Measurements from ENCODE around the gene HYDIN.

DNA sequence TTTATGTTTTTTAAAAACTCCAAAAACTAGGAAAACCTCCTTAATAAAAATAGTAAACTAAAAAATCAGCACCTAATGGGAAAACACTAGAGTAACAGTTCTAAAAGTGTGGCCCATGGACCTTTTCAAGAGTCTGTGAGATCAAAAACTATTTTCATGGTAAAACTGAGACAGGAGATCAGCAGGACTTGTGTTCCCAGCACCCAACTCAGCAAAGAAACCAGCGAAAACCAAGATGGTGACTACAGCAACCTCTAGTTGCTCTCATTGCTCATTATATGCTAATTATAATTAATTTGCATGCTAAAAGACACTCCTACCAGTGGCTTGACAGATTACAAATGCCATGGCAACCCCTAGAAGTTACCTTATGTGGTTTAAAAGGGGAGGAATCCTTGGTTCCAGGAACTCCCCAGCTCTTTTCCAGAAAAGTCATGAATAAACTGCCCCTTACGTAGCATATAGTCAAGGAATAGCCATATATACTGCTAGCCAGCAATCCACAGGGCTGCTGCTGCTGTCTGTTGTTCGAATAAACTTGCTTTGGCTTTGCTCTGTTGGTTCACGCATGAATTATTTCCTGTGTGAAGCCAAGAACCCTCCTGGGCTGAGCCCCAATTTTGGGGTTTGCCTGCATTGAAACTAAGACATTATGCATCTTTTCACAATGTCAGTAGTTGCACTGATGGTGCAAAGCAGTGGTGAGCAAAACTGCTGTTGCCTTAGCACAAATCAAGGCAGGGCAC, 46.2 kb upstream of the HYDIN start:
- TF ChIP-seq, protein P1, sequence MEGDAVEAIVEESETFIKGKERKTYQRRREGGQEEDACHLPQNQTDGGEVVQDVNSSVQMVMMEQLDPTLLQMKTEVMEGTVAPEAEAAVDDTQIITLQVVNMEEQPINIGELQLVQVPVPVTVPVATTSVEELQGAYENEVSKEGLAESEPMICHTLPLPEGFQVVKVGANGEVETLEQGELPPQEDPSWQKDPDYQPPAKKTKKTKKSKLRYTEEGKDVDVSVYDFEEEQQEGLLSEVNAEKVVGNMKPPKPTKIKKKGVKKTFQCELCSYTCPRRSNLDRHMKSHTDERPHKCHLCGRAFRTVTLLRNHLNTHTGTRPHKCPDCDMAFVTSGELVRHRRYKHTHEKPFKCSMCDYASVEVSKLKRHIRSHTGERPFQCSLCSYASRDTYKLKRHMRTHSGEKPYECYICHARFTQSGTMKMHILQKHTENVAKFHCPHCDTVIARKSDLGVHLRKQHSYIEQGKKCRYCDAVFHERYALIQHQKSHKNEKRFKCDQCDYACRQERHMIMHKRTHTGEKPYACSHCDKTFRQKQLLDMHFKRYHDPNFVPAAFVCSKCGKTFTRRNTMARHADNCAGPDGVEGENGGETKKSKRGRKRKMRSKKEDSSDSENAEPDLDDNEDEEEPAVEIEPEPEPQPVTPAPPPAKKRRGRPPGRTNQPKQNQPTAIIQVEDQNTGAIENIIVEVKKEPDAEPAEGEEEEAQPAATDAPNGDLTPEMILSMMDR (conservative IDR thresholded peaks at IDR 0.05; ENCODE audit: low read depth in 2 of 2) = no peak
- TF ChIP-seq NANOG (IDR thresholded peaks at IDR 0.05; ENCODE audit: borderline replicate concordance) = no peak
- no peak for TF ChIP-seq EZH2 (IDR thresholded peaks at IDR 0.05; ENCODE audit: low read depth, unreplicated experiment)
- TF ChIP-seq, protein P2, sequence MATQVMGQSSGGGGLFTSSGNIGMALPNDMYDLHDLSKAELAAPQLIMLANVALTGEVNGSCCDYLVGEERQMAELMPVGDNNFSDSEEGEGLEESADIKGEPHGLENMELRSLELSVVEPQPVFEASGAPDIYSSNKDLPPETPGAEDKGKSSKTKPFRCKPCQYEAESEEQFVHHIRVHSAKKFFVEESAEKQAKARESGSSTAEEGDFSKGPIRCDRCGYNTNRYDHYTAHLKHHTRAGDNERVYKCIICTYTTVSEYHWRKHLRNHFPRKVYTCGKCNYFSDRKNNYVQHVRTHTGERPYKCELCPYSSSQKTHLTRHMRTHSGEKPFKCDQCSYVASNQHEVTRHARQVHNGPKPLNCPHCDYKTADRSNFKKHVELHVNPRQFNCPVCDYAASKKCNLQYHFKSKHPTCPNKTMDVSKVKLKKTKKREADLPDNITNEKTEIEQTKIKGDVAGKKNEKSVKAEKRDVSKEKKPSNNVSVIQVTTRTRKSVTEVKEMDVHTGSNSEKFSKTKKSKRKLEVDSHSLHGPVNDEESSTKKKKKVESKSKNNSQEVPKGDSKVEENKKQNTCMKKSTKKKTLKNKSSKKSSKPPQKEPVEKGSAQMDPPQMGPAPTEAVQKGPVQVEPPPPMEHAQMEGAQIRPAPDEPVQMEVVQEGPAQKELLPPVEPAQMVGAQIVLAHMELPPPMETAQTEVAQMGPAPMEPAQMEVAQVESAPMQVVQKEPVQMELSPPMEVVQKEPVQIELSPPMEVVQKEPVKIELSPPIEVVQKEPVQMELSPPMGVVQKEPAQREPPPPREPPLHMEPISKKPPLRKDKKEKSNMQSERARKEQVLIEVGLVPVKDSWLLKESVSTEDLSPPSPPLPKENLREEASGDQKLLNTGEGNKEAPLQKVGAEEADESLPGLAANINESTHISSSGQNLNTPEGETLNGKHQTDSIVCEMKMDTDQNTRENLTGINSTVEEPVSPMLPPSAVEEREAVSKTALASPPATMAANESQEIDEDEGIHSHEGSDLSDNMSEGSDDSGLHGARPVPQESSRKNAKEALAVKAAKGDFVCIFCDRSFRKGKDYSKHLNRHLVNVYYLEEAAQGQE (IDR thresholded peaks at IDR 0.05; ENCODE audit: unreplicated experiment) = no peak
- no peak for TF ChIP-seq POLR2AphosphoS5 (IDR thresholded peaks at IDR 0.05; ENCODE audit: low read depth)
- no peak for TF ChIP-seq JUNB (IDR thresholded peaks at IDR 0.05; ENCODE audit: unreplicated experiment)

Measured in GM23338 (cell line).